ENCODE results near the gene PNLIP.

DNA sequence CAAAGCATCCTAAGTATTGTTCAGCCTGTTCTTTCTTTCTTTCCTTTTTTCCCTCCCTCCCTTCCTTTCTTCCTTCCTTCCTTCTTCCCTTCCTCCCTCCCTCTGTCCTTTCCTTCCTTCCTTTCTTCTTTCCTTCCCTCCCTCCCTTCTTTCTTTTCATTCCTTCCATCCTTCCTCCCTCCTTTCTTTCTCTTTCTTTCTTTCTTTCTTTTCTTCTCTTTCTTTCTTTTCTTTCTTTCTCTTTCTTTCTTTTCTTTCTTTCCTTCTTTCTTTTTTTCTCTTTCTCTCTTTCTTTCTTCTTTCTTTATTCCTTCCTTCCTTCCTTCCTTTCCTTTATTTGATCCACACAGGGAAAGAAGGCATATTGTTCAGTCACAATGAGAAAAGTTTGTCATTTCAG lies 21.2 kb downstream of the PNLIP start:
- TF ChIP-seq, protein P1, sequence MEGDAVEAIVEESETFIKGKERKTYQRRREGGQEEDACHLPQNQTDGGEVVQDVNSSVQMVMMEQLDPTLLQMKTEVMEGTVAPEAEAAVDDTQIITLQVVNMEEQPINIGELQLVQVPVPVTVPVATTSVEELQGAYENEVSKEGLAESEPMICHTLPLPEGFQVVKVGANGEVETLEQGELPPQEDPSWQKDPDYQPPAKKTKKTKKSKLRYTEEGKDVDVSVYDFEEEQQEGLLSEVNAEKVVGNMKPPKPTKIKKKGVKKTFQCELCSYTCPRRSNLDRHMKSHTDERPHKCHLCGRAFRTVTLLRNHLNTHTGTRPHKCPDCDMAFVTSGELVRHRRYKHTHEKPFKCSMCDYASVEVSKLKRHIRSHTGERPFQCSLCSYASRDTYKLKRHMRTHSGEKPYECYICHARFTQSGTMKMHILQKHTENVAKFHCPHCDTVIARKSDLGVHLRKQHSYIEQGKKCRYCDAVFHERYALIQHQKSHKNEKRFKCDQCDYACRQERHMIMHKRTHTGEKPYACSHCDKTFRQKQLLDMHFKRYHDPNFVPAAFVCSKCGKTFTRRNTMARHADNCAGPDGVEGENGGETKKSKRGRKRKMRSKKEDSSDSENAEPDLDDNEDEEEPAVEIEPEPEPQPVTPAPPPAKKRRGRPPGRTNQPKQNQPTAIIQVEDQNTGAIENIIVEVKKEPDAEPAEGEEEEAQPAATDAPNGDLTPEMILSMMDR (conservative IDR thresholded peaks at IDR 0.05) = no peak
- TF ChIP-seq ZFX (IDR thresholded peaks at IDR 0.05) = no peak

Data from C4-2B (cell line).